CD4-positive, alpha-beta T cell treated with Interleukin-21 for 1 hour (primary cell): ENCODE results near the gene SCAP.
"Not testable (repeated sequence)": the region's sequence is repeated elsewhere in the genome, so short reads cannot be mapped to it uniquely, and the experiment has no call there.

Experiments
- DNase-seq: peaks from one replicate; pipeline ENCODE4 v3.0.0-alpha.2; 2020

Gene SCAP

GRCh38 chr3:47392933-47393332 lies 82.8 kb downstream of the SCAP start:
- no peak for DNase-seq

- DNase-seq = no peak
Observed at GRCh38 chr3:47385796-47386195, 89.9 kb downstream of the SCAP start.

GRCh38 chr3:47385007-47385406 lies 90.7 kb downstream of the SCAP start:
- DNase-seq = no peak

GRCh38 chr3:47384425-47384824 lies 91.3 kb downstream of the SCAP start:
- no peak for DNase-seq

- DNase-seq = peak; percentile 78
Observed at GRCh38 chr3:47381317-47382157, 94.2 kb downstream of the SCAP start.

- DNase-seq = peak; percentile 99
Observed at GRCh38 chr3:47380601-47381316, 95.0 kb downstream of the SCAP start, which contains the start of gene PTPN23. TSS of gene PTPN23 (plus strand) at chr3:47381021. CDS start at chr3:47381097, 76 bp downstream.

GRCh38 chr3:47380026-47380600 lies 95.6 kb downstream of the SCAP start:
- no peak for DNase-seq

- no peak for DNase-seq
Observed at GRCh38 chr3:47379411-47379899, 96.3 kb downstream of the SCAP start.

- DNase-seq = no peak
Observed at GRCh38 chr3:47378869-47379268, 96.9 kb downstream of the SCAP start.

GRCh38 chr3:47377186-47377585 lies 98.6 kb downstream of the SCAP start:
- no peak for DNase-seq

GRCh38 chr3:47376393-47376792 lies 99.3 kb downstream of the SCAP start:
- no peak for DNase-seq

GRCh38 chr3:47374587-47374986 lies 101.2 kb downstream of the SCAP start:
- DNase-seq = no peak

- DNase-seq = peak; percentile 29
Observed at GRCh38 chr3:47370887-47371697, 104.6 kb downstream of the SCAP start.

- not testable (repeated sequence) for DNase-seq
Observed at GRCh38 chr3:47370020-47370419, 105.7 kb downstream of the SCAP start.

GRCh38 chr3:47367631-47368030 lies 108.1 kb downstream of the SCAP start:
- DNase-seq = no peak

- no peak for DNase-seq
Observed at GRCh38 chr3:47366833-47367232, 108.9 kb downstream of the SCAP start.

GRCh38 chr3:47365213-47366153 lies 110.3 kb downstream of the SCAP start:
- DNase-seq = no peak
